AG20443 (cell line): ENCODE results near the gene TIMM10.
"Not testable (repeated sequence)": the region's sequence is repeated elsewhere in the genome, so short reads cannot be mapped to it uniquely, and the experiment has no call there.

Source experiments
- DNase-seq: peaks from one replicate; pipeline ENCODE4 v3.0.0; 2012; ENCODE audit warnings: low spot score, mixed read lengths

The TIMM10 gene

DNA sequence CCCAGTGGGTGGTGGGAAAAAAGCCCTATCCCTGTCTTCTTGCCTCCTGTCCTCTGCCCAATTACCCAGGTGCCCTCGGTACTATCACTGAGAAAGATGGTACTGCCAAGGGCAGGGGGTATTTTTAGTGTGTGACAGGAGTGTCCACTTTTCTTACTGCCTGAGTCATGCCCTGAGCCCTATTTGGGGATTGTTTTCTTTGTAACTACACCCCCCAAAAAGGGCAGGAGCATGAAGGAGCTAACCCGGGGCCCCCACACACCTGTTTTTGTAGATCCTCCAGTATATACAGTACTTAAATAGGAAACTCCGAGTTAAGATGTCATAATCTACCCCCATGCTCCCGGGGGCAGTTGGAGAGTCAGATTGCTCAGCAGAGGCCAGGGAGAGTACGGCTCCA, 10.6 kb upstream of the TIMM10 start:
- DNase-seq: no peak

DNA sequence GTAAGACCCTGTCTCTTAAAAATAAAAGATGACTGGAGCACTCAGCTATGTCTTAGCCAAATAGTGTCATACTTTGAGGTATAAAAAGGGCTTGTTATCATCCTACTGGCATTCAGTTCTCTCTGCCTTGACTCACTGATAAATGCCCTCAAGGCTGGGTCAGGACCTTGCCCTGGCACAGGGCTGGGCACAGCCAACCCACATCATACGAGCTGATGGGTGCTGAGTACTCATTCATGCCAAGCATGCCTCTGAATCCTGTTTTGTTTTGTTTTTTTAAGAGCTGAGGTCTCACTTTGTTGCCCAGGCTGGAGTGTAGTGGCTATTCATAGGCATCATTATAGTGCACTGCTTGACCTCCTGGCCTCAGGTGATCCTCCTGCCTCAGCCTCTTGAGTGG, 8.8 kb upstream of the TIMM10 start:
- DNase-seq: no peak

- DNase-seq: no peak
These were observed 6.5 kb upstream of the TIMM10 start, which contains the start of gene SMTNL1 for GRCh38 chr11:57536947-57537619. Gene SMTNL1, plus strand, starts transcription at chr11:57537595. Its CDS starts 5,048 bp downstream, at chr11:57542643.

GRCh38 chr11:57534449-57534848, 3.9 kb upstream of the TIMM10 start:
- DNase-seq: not testable (repeated sequence)

- DNase-seq: no peak
These were observed 349 bp downstream of the TIMM10 start for GRCh38 chr11:57530215-57530595.

- no peak for DNase-seq
These were observed 1.5 kb downstream of the TIMM10 start for GRCh38 chr11:57529012-57529411.

GRCh38 chr11:57527056-57527631, 3.4 kb downstream of the TIMM10 start:
- peak; percentile 59 for DNase-seq

DNA sequence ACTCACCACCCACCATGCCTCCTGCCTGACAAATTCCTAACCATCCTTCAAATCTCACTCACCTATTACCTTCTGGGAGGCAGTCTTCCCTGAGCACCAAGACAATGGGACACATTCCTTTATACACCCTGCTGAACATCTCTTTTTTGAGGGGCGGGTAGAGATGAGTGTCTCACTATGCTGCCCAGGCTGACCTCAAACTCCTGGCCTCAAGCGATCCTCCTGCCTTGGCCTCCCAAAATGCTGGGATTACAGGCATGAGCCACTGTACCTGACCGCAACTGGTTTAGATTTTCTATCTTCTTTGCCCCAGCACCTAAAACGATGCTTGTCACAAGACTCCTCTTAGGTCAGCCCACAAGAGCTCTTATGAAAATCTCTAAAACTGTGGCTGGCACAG, 7.1 kb downstream of the TIMM10 start:
- no peak for DNase-seq

- DNase-seq: no peak
These were observed 9.4 kb downstream of the TIMM10 start for GRCh38 chr11:57521116-57521515.

- DNase-seq: no peak
These were observed 14.5 kb downstream of the TIMM10 start for GRCh38 chr11:57516061-57516443.

DNA sequence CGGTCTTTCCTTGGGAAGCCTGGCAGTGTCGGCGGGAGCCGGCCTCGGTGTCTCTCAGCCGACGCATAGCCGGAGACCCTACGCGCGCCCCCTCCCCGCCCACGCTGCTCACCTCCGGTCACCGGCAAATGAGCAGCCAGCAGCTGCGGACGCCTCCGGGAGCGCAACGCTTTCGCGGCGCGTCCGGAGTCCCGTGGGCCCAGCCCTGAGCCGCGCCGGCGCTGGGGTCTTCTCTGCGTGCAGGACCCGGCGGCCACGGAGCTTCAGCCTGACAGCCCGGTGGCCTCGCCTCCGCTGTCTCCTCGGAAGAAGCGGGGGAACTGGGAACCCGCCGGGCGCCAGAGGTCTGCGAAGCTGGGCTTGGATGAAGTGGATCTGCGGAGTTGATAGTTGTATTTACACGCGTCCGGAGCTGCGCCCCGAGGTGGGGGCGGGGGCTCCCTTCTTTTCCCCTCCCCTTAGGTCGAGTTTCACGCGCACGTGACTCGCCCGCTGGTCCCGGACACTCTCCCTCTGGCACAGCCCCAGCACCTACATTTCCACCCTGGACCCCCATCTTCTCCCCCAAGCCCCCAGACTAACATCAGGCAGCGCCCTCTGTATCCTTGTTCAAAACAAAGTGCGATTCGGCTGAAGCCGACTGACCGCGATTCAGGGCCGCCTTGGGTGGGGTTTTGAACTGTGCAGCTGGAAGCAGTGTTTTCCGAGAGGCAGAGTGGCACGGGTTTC, 15.1 kb downstream of the TIMM10 start, which contains the start of gene SLC43A1:
SLC43A1 (minus strand) TSS at position 371 of the 729 bp plus-strand sequence. CDS start 1,591 bp downstream, outside the sequence.
- peak; percentile 88 for DNase-seq

- peak; percentile 73 for DNase-seq
These were observed 15.8 kb downstream of the TIMM10 start for GRCh38 chr11:57514538-57515331.

- DNase-seq: peak; percentile 48
These were observed 16.5 kb downstream of the TIMM10 start for GRCh38 chr11:57513911-57514537.

DNA sequence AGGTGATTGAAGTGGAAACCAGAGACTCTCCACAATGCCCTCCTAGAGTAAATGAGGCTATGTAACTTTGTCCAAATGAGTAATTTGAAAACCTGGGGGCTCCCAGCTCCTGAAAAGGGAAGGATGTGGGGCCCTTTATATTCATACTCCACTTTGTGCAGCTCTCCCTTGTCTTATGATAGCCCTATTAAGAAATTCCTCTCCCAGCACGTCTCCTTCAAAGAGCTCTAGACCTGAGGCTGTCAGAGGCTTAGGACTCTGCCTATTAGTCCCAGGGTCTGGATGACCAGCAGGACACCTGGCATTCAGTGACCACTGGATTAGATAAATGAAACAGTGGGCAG, 17.1 kb downstream of the TIMM10 start:
- DNase-seq: no peak

- no peak for DNase-seq
These were observed 17.7 kb downstream of the TIMM10 start for GRCh38 chr11:57512646-57513451.

- DNase-seq: no peak
These were observed 18.7 kb downstream of the TIMM10 start for GRCh38 chr11:57511741-57512430.

DNA sequence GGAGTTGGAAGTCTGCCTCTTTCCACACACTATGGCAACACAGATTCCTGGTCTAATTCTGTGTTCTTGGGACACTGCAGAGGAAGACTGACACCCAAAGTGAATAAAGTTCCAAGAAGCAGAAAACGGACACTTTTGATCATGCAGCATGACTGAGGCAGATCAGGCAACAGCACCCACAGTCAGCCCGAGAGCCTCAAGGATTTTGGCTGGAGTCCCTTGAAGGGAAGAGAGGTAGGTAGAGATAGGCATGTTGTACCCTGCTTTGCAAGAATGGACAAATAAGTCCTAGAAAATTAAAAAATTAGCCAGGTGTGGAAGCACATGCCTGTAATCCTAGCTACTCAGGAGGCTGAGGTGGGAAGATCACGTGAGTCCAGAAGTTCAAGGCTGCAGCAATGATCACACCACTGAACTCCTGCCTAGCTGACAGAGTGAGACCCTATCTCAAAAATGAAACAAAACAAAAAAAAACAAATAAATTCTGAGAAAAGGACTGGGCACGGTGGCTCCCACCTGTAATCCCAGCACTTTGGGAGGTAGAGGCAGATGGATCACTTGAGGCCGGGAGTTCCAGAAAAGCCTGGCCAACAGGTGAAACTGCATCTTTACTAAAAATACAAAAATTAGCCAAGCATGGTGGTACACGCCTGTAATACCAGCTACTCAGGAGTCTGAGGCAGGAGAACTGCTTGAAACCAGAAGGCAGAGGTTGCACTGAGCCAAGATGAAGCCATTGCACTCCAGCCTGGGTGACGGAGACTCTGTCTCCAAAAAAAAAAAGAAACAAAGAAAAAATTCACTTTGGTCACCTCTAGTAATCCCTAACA, 22.0 kb downstream of the TIMM10 start:
- DNase-seq: no peak

DNA sequence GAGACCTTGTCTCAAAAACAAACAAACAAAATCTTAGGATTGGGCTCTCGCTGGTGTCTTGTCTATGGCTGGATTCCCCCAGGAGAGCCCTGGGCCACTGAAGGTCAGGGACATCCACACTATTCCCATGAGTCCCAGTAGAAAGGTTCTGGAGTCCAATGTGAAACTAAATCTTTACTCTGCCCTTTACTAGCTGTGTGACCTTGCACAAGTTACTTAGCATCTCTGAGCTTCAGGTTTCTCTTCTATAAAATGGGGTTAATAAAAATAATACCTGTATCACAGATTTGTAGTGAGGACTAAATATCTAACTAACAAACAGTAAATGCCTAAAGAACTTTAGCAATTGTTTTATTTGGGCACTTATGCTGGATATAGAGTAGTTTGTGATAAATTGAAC, 24.0 kb downstream of the TIMM10 start:
- DNase-seq: no peak

- DNase-seq: no peak
These were observed 26.0 kb downstream of the TIMM10 start for GRCh38 chr11:57504511-57504910.

GRCh38 chr11:57502870-57503269, 27.7 kb downstream of the TIMM10 start:
- DNase-seq: no peak
